Kidney epithelial cell (primary cell): Measurements from ENCODE around the gene MRM1. TPM values are rescaled to one million over a fixed set of nuclear protein-coding genes. Genes with fewer than 3 reads are reported as not detected.

Source experiments
- DNase-seq: peaks from one replicate; pipeline ENCODE4 v3.0.0-alpha.2; 2010; ENCODE audit warnings: low read depth
- H3K27me3 ChIP-seq: 2 replicates; pipeline ENCODE4 v1.6.0; 2011; ENCODE audit warnings: low read length; ENCODE audit not compliant: control insufficient read depth, insufficient read depth
- H3K36me3 ChIP-seq: 2 replicates; pipeline ENCODE4 v1.5.1; 2011; ENCODE audit warnings: low read length; ENCODE audit not compliant: control insufficient read depth, insufficient read depth
- H3K4me3 ChIP-seq: 2 replicates; pipeline ENCODE4 v1.5.1; 2011; ENCODE audit warnings: low read depth, mild to moderate bottlenecking, control low read depth, low read length
- CTCF ChIP-seq: IDR thresholded peaks from 2 replicates; pipeline ENCODE4 v1.5.1; 2011; ENCODE audit warnings: mild to moderate bottlenecking, moderate library complexity, low read length, control low read depth, inconsistent platforms; ENCODE audit not compliant: insufficient read depth, poor library complexity, severe bottlenecking
- total RNA-seq: library from RNA; depleted of rRNA; stranded (reverse); fragments of >200 nt; gene quantifications from 2 replicates; pipeline ENCODE4 v1.2.3, GENCODE V29; 2015

The MRM1 gene
- total RNA-seq, 1 donor from 2014 or later, result 6.6 TPM

- no peak for DNase-seq
- Histone ChIP-seq H3K27me3 (no peaks in the 10 kb centered on the region), H3K4me3 (no peak overlapping the region), H3K36me3 (no peaks in the 10 kb centered on the region)
- TF ChIP-seq CTCF, result no peak
These were observed 9.1 kb downstream of the MRM1 start for GRCh38 chr17:36610474-36610873.

DNA sequence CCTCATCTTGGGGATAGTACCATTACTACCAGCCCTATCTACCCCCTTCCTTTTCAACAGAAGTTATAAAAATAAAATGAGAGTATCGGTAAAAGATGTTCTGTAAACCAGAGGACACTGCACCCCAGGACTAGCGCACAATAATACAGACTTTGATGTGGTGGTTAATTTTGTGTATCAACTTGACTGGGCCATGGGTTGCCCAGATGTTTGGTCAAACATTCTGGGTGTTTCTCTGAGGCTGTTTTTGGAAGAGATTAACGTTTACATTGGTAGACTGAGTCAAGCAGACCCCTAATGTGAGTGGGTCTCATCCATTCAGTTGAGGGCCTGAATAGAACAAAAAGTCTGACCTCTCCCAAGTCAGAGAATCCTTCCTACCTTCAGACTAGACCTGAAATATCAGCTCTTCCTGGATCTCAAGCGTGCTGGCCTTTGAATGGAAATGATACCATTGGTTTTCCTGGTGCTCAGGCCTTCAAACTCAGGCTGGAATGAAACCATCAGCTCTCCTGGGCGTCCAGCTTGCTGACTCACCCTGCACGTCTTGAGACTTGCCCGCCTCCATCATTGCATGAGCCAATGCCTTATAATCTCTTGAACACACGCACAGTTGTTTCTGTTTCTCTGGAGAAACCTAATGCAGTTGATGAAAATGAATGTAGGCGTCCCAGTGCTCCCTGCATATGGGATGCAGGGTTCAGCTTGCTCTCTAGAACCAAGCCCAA lies 10.1 kb downstream of the MRM1 start:
- Histone ChIP-seq H3K27me3 (no peaks in the 10 kb centered on the region), H3K36me3 (no peaks in the 10 kb centered on the region), H3K4me3 (no peak overlapping the region)
- no peak for DNase-seq
- TF ChIP-seq CTCF, result no peak

DNA sequence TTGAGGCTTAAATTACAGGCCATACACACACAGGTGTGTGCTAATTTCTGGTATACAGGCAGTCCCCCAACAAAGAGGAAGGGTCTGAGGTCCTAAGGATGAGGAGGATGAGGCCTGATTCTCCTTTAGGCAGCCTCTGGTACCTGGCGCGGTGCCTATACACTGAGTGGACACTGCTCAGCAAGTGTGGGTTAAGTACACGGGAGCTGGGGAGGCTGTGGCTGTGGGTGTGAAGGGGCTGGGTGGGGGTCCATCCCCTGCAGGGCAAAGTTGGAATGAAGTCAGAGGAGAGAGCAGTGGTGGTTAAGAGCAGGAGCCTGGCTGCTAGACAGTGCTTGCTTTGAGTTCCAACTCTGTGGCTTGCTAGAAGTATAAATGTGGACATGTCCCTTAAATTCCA lies 10.9 kb downstream of the MRM1 start:
- no peak overlapping the region for H3K4me3 ChIP-seq
- no peak for DNase-seq
- TF ChIP-seq CTCF, result no peak
- no peaks in the 10 kb centered on the region for H3K36me3 ChIP-seq
- H3K27me3 ChIP-seq, result no peaks in the 10 kb centered on the region

GRCh38 chr17:36613155-36613554 lies 11.8 kb downstream of the MRM1 start:
- DNase-seq, result no peak
- Histone ChIP-seq H3K36me3 (no peaks in the 10 kb centered on the region), H3K27me3 (no peaks in the 10 kb centered on the region), H3K4me3 (no peak overlapping the region)
- TF ChIP-seq CTCF, result no peak

- TF ChIP-seq CTCF, result no peak
- H3K27me3 ChIP-seq, result peaks cover 3% of the 10 kb centered on the region
- DNase-seq, result no peak
- H3K4me3 ChIP-seq, result no peak overlapping the region
- no peaks in the 10 kb centered on the region for H3K36me3 ChIP-seq
These were observed 12.7 kb downstream of the MRM1 start for GRCh38 chr17:36614081-36614480.

DNA sequence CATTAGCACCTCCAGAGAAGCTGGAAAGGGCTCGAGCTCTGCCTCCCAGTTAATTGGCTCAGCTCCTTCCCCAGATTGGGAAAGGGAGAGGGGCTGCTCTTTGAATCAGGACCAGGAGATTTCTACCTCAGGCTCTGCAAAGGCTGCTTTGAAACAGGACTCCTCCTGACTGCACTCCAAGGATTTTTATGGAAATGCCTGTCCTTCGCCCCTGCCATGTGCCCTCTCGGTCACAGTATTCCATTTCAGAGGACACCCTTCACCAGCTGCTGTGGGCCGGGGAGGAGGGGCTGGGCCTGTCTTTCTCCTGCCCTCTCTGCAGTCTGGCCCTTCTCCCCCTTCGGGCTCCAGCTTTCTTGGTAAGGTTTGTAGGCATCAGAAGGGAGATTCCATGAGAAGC lies 13.6 kb downstream of the MRM1 start:
- peaks cover 3% of the 10 kb centered on the region for H3K27me3 ChIP-seq
- no peak for TF ChIP-seq CTCF
- DNase-seq, result no peak
- H3K4me3 ChIP-seq, result no peak overlapping the region
- H3K36me3 ChIP-seq, result no peaks in the 10 kb centered on the region
